CD4-positive, alpha-beta memory T cell (primary cell): ENCODE data around the gene PPBP. TPM values are rescaled to one million over a fixed set of nuclear protein-coding genes. Genes with fewer than 3 reads are reported as not detected.
"Not testable (repeated sequence)": the region's sequence is repeated elsewhere in the genome, so short reads cannot be mapped to it uniquely, and the experiment has no call there.

Experiments
- CTCF ChIA-PET: fragments of 350-600 bp; sonication (Branson Sonifier 250); formaldehyde crosslinking; loops from one replicate; lab custom pipeline; 2021; ENCODE audit warnings: inconsistent platforms; ENCODE audit not compliant: partially characterized antibody; lab: Charles Lee
- POLR2A ChIA-PET: fragments of 350-600 bp; sonication (Branson Sonifier 250); formaldehyde crosslinking; loops from one replicate; lab custom pipeline; 2021; ENCODE audit not compliant: partially characterized antibody; lab: Charles Lee
- DNase-seq, 5 donors: peaks; one replicate each; pipeline versions ENCODE4 v3.0.0 to v3.0.0-alpha.2; 2020 to 2022; ENCODE audit warnings: mixed read lengths in 1 of 5
- H3K27ac ChIP-seq: one replicate; pipeline ENCODE4 v1.7.0; 2013; ENCODE audit warnings: low read depth, low read length
- H3K27me3 ChIP-seq: 2 replicates; pipeline ENCODE4 v1.7.0; 2013; ENCODE audit warnings: mild to moderate bottlenecking, low read length, moderate library complexity; ENCODE audit not compliant: insufficient read depth
- H3K36me3 ChIP-seq: 2 replicates; pipeline ENCODE4 v1.7.0; 2013; ENCODE audit warnings: mild to moderate bottlenecking, low read length, moderate library complexity; ENCODE audit not compliant: insufficient read depth
- H3K4me1 ChIP-seq: 2 replicates; pipeline ENCODE4 v1.7.0; 2013; ENCODE audit warnings: mild to moderate bottlenecking, low read length, moderate library complexity; ENCODE audit not compliant: insufficient read depth
- H3K4me3 ChIP-seq, 2 donors: one replicate each; pipeline ENCODE4 v1.7.0; 2013; ENCODE audit warnings: low read length in 2 of 2, mild to moderate bottlenecking in 1 of 2
- H3K9me3 ChIP-seq, 2 donors: one replicate each; pipeline ENCODE4 v1.7.0; 2013; ENCODE audit warnings: low read length in 2 of 2, control low read depth in 1 of 2; ENCODE audit not compliant: control insufficient read depth in 1 of 2
- H3K27ac Mint-ChIP-seq, 7 donors: one replicate each; pipeline ENCODE4 v1.8.0; 2020 to 2021; ENCODE audit warnings: mixed read lengths in 7 of 7, mild to moderate bottlenecking in 6 of 7, inconsistent platforms in 3 of 7, moderate library complexity in 3 of 7
- H3K27me3 Mint-ChIP-seq, 2 donors: one replicate each; pipeline ENCODE4 v1.8.0; 2020 to 2021; ENCODE audit warnings: mixed read lengths in 2 of 2
- H3K36me3 Mint-ChIP-seq, 2 donors: one replicate each; pipeline ENCODE4 v1.8.0; 2020 to 2021; ENCODE audit warnings: mixed read lengths in 2 of 2, inconsistent platforms in 1 of 2, mild to moderate bottlenecking in 1 of 2
- H3K4me1 Mint-ChIP-seq, 4 donors: one replicate each; pipeline ENCODE4 v1.8.0; 2020 to 2021; ENCODE audit warnings: mixed read lengths in 4 of 4, mild to moderate bottlenecking in 1 of 4
- H3K4me3 Mint-ChIP-seq, 8 donors: one replicate each; pipeline ENCODE4 v1.8.0; 2020 to 2021; ENCODE audit warnings: mixed read lengths in 8 of 8, mild to moderate bottlenecking in 7 of 8, moderate library complexity in 6 of 8, inconsistent platforms in 3 of 8
- H3K9me3 Mint-ChIP-seq, 8 donors: one replicate each; pipeline ENCODE4 v1.8.0; 2020 to 2021; ENCODE audit warnings: mixed read lengths in 8 of 8, mild to moderate bottlenecking in 5 of 8, inconsistent platforms in 3 of 8, moderate library complexity in 1 of 8
- intact Hi-C: fragments of 100-400 bp; cut with micrococcal nuclease; formaldehyde crosslinking; loops from one replicate; pipeline ENCODE4 v1.15.1; 2023
- polyA plus RNA-seq, 2 donors: library from polyadenylated mRNA; unstranded; fragments of 300-500 nt; fragmentation: Illumina TruSeq; gene quantifications; one replicate each; pipeline ENCODE4 v1.2.3, GENCODE V29; 2021
- total RNA-seq, 2 experiments: library from RNA; stranded (reverse); gene quantifications; one replicate each; pipeline ENCODE4 v1.2.3, GENCODE V29; 2021

PPBP gene
- total and polyA plus RNA-seq, 4 experiments from 2014 or later = 0.40 TPM; not detected in 3

- no peaks in the 10 kb centered on the region for H3K27me3 ChIP-seq
- DNase-seq = no peak
- H3K27me3 Mint-ChIP-seq = peaks cover 1 to 4% of the 10 kb centered on the region in 2 donors
- H3K27ac Mint-ChIP-seq = no peak overlapping the region
- H3K4me1 Mint-ChIP-seq = no peaks in the 10 kb centered on the region
- no peaks in the 10 kb centered on the region for H3K36me3 Mint-ChIP-seq
- no peak overlapping the region for H3K4me3 Mint-ChIP-seq
- intact Hi-C loops = no loop called here
- H3K4me3 ChIP-seq = no peak overlapping the region
- ChIA-PET CTCF (no interaction called here), POLR2A (no interaction called here)
- H3K4me1 ChIP-seq = no peaks in the 10 kb centered on the region
- H3K9me3 ChIP-seq = no peaks in the 10 kb centered on the region
- no peak overlapping the region for H3K27ac ChIP-seq
- no peaks in the 10 kb centered on the region for H3K36me3 ChIP-seq
- peaks cover 0 to 4% (median 0%) of the 10 kb centered on the region in 8 donors for H3K9me3 Mint-ChIP-seq
These were observed 3.1 kb downstream of the PPBP start for GRCh38 chr4:73984736-73985527.

GRCh38 chr4:73981175-73981574 is 6.8 kb downstream of the PPBP start:
- H3K36me3 Mint-ChIP-seq, H3K4me3 ChIP-seq, H3K9me3 ChIP-seq, DNase-seq, H3K27me3 ChIP-seq, intact Hi-C loops, H3K27me3 Mint-ChIP-seq, H3K36me3 ChIP-seq, POLR2A ChIA-PET, H3K9me3 Mint-ChIP-seq, H3K27ac Mint-ChIP-seq, H3K4me1 ChIP-seq, CTCF ChIA-PET, H3K27ac ChIP-seq, H3K4me1 Mint-ChIP-seq, H3K4me3 Mint-ChIP-seq: not testable (repeated sequence)

GRCh38 chr4:73979407-73979957 is 8.5 kb downstream of the PPBP start:
- Histone ChIP-seq H3K9me3 (no peaks in the 10 kb centered on the region), H3K4me3 (no peak overlapping the region), H3K27me3 (no peaks in the 10 kb centered on the region), H3K36me3 (no peaks in the 10 kb centered on the region), H3K27ac (no peak overlapping the region), H3K4me1 (no peaks in the 10 kb centered on the region)
- no peaks in the 10 kb centered on the region for H3K36me3 Mint-ChIP-seq
- no peaks in the 10 kb centered on the region for H3K4me1 Mint-ChIP-seq
- intact Hi-C loops = no loop called here
- peaks cover 0 to 16% (median 9%) of the 10 kb centered on the region in 8 donors for H3K9me3 Mint-ChIP-seq
- ChIA-PET POLR2A (no interaction called here), CTCF (no interaction called here)
- DNase-seq = no peak
- no peak overlapping the region for H3K4me3 Mint-ChIP-seq
- no peak overlapping the region for H3K27ac Mint-ChIP-seq
- peaks cover 1 to 4% of the 10 kb centered on the region in 2 donors for H3K27me3 Mint-ChIP-seq

GRCh38 chr4:73978886-73979285 is 9.1 kb downstream of the PPBP start:
- Mint-ChIP-seq H3K4me1 (no peaks in the 10 kb centered on the region), H3K4me3 (no peak overlapping the region), H3K36me3 (no peaks in the 10 kb centered on the region), H3K27ac (no peak overlapping the region), H3K27me3 (peaks cover 1 to 4% of the 10 kb centered on the region in 2 donors), H3K9me3 (peaks cover 0 to 18% (median 9%) of the 10 kb centered on the region in 8 donors)
- Histone ChIP-seq H3K4me1 (no peaks in the 10 kb centered on the region), H3K9me3 (no peaks in the 10 kb centered on the region), H3K4me3 (no peak overlapping the region), H3K27me3 (no peaks in the 10 kb centered on the region), H3K36me3 (no peaks in the 10 kb centered on the region), H3K27ac (no peak overlapping the region)
- no peak for DNase-seq
- intact Hi-C loops = no loop called here
- CTCF ChIA-PET = no interaction called here
- POLR2A ChIA-PET = no interaction called here

DNA sequence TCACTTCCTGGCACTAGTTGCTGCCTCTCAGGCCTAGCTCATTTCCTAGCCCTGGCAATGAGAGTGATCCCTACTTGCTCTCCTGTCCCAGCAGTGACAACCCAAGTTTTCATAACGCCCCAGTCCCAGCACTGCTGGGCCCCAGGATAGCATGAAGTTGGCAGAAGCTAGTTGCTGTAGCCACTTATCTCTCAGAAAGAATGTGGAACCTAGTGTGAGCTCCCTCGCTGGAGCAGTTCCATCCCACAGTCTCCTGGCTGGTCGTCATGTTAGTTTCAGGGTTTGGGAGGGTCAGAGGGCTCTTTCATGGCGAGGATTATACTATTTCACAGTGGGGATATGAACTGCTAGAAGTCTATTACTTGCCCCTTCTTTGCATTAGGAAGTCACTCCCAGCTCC is 11.3 kb downstream of the PPBP start:
- intact Hi-C loops = no loop called here

DNA sequence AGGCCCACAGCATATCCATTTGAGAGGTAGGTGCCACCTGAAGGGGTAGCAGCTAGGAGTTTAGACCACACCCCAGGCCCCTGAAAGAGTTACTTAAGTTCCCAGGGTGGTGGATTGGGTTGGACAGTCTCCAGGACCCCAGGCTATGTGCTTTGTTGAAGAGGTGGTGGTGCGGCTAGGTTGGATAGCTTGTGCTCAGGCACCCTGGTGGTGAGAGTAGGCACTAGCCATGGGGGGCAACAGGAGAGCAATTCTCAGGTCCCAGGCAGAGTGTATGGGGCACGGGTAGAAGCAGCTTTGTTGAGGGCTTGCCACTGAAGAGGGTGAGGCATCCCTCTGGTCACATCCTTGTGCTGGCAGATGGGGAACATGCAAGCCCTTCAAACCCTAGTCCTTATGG is 11.8 kb downstream of the PPBP start:
- H3K4me1 Mint-ChIP-seq = no peaks in the 10 kb centered on the region
- intact Hi-C loops = no loop called here
- no peaks in the 10 kb centered on the region for H3K4me1 ChIP-seq
- CTCF ChIA-PET = no interaction called here
- DNase-seq = no peak
- H3K27ac Mint-ChIP-seq = no peak overlapping the region
- peaks cover 0 to 3% of the 10 kb centered on the region in 2 donors for H3K27me3 Mint-ChIP-seq
- H3K27me3 ChIP-seq = no peaks in the 10 kb centered on the region
- H3K9me3 ChIP-seq = no peaks in the 10 kb centered on the region
- POLR2A ChIA-PET = no interaction called here
- H3K9me3 Mint-ChIP-seq = peaks cover 2 to 28% (median 19%) of the 10 kb centered on the region in 8 donors
- H3K27ac ChIP-seq = no peak overlapping the region
- no peaks in the 10 kb centered on the region for H3K36me3 ChIP-seq
- H3K4me3 Mint-ChIP-seq = no peak overlapping the region
- H3K4me3 ChIP-seq = no peak overlapping the region
- H3K36me3 Mint-ChIP-seq = no peaks in the 10 kb centered on the region

More for the DNA sequence above, 11.3 kb downstream of the PPBP start:
- H3K4me1 Mint-ChIP-seq = no peaks in the 10 kb centered on the region
- ChIA-PET POLR2A (no interaction called here), CTCF (no interaction called here)
- Histone ChIP-seq H3K27me3 (no peaks in the 10 kb centered on the region), H3K9me3 (no peaks in the 10 kb centered on the region), H3K27ac (no peak overlapping the region), H3K36me3 (no peaks in the 10 kb centered on the region), H3K4me3 (no peak overlapping the region), H3K4me1 (no peaks in the 10 kb centered on the region)
- peaks cover 0 to 4% of the 10 kb centered on the region in 2 donors for H3K27me3 Mint-ChIP-seq
- H3K36me3 Mint-ChIP-seq = no peaks in the 10 kb centered on the region
- no peak for DNase-seq
- peaks cover 2 to 28% (median 16%) of the 10 kb centered on the region in 8 donors for H3K9me3 Mint-ChIP-seq
- H3K27ac Mint-ChIP-seq = no peak overlapping the region
- H3K4me3 Mint-ChIP-seq = no peak overlapping the region

DNA sequence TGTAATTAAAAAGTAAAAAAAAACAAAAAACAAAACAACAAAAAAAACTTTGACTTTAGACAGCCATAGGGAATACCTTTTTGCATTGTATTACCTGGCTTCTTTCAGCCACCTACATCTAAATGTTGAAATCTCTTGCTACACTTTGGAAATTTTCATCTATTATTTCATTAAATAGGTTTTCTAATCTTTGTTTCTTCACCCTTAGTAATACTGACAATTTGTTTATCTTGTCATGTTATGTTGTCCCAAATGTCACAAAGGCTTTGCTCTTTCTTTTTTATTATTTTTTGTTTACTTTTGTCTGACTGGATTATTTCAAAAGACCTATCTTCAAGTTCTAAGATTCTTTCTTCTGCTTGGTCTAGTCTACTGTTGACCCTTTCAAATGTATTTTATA is 13.6 kb downstream of the PPBP start:
- H3K4me3 ChIP-seq = no peak overlapping the region
- ChIA-PET CTCF (no interaction called here), POLR2A (no interaction called here)
- DNase-seq = no peak
- H3K4me1 ChIP-seq = no peaks in the 10 kb centered on the region
- intact Hi-C loops = no loop called here
- no peaks in the 10 kb centered on the region for H3K36me3 ChIP-seq
- no peaks in the 10 kb centered on the region for H3K9me3 ChIP-seq
- Mint-ChIP-seq H3K27ac (no peak overlapping the region), H3K27me3 (no peaks in the 10 kb centered on the region), H3K9me3 (peaks cover 6 to 44% (median 22%) of the 10 kb centered on the region in 8 donors), H3K36me3 (no peaks in the 10 kb centered on the region), H3K4me1 (no peaks in the 10 kb centered on the region), H3K4me3 (no peak overlapping the region)
- no peaks in the 10 kb centered on the region for H3K27me3 ChIP-seq
- H3K27ac ChIP-seq = no peak overlapping the region
